Endometrium (tissue), 2 donors: ENCODE measurements around the gene MYH7B.

Experiments
- FAIRE-seq: peaks from 2 replicates; lab custom pipeline; 2012; peaks lifted over from hg19 to GRCh38; lab: Jason Lieb, UNC
- donor health status: control.
- donor health status: control.

The MYH7B gene

DNA sequence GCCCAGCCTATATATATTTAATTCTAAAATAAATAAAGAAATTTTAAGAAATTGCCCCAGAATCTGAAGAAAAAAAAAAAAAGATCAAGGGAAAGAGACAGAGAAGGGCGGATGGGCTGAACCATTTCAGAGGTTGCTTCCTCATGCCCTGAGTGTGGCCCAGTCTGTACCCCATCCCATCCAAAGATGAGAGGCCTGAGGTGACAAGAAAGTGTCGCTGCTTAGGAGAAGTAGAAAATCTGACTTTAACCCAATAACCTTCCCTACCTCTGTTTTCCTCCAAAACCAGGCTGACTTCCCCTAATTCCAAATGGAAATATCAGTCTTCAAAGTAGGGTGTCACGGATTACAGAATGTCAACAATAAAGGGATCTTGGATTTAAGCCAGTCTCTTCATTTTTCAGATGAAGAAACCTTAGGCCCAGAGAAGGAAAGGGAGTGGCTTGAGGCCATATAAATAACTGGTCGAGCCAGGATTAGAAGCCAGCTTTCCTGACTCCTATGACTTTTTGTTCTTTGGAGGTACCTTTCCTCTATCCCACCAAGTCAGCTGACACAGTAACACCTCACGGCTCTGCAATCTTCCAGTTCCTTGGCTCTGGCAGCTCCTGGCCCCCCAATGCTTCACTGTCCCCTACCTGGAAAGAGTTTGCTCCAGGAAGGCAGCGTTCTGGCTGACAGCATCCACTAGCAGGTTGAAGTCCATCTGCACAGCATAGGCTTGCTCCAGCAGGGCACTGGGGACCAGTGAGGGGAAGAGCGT, 10.2 kb upstream of the MYH7B start:
- no peak for FAIRE-seq

DNA sequence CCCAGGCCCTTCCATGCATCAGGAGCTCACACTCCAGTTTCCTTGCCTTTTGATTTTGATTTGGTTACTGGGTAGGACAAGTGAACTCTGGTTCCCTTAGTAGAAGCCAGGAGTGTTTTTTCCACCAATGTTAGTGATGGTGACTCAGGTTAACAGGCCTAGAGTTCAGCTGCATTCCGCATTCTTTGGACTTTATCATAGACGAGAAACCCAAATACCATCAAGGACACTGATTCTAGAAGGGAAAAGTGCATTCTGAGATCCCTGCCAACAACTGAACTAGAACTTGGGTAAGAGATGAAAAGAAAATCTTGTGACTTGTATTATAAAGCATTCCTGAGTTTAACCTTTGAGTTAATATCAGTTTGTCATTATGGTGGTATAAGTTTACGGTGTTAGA, 9.0 kb upstream of the MYH7B start:
- FAIRE-seq: no peak

DNA sequence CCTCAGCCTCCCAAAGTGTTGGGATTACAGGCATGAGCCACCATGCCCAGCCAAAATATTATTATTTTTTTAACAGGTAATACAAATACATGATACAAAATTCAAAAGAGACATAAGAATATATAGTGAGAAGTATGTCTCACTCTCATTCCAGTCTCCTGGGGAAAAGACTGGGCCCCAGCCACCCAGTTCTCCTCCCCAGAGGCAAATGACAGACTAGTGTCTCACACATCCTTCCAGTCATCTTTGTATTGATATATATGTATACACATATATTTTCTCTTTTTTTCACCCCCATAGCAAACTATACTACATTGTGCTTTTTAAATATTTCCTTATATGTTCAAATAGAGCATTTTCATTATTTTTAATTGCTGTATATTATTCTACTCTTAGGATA, 8.3 kb upstream of the MYH7B start:
- no peak for FAIRE-seq

DNA sequence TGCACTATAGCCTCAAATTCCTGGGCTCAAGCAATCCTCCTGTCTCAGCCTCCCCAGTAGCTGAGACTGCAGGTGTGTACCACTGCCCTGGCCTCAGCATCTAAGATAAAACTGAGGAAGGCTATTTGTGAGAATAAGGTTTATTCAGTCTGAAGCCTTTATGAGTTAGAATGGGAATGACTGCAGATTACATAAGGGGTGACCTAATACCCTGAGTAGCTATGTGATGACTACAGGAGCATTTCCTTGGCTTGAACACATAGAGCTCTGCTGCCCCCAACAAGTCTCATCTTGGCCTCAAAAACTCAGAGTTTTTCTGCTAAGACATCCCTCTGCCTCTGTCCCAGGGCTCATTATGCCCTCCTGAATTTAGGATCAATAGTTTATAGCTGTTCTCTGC, 7.6 kb upstream of the MYH7B start:
- no peak for FAIRE-seq

DNA sequence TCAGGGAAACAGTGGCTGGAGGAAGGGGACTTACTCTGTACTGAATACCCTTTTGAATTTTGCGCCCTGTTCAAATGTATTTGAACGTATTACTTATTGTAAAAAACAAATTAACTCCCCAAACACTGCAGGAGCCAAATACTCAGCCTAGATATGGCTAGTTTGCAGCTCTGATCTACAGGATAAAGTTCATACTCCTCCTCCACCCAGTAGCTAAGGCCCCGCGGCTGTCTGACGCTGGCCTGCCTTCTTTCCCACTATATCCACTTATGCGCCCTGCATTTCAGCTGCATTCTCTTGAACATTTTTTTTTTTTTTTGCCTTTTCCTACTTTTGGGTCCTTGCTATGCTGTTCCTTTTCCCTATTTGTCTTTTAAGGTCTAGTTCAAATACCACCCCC, 6.5 kb upstream of the MYH7B start:
- no peak for FAIRE-seq

DNA sequence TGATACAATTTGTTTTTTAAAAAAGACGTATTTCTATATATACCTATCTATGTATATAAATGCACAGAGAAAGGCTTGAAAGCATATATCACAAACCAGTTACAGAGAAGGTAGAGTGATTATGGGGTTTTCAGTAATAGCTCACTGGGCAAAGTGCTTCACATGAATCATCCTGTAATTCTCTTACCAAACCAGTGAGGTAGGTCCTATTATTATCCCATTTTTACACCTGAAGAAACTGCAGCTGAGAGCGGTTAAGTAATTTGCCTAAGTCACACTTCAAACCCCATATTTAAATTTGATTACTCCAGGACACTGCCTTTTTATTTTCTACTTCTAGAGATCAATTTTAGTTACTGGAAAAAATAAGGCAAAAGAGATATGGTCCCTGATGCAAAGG, 4.4 kb upstream of the MYH7B start:
- no peak for FAIRE-seq

DNA sequence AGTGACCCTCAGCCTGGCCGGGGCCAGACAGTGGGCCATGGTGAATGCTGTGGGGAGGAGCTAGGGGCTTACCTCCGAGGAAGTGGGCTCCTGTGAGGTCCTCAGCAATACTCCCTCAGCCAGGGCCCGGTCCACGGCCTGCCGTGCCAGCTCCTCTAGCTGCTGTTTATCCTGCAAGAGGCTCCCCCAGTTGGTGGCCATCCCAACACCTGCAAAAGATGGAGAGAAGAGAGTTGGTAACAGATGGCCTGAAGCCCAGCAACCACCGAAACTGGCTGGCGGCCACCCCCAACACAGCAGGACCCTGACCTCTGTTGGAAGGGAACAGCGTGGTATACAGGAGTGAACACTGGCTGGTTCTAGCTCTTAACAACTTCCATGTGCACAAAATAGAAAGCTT, 4.0 kb upstream of the MYH7B start:
- no peak for FAIRE-seq

DNA sequence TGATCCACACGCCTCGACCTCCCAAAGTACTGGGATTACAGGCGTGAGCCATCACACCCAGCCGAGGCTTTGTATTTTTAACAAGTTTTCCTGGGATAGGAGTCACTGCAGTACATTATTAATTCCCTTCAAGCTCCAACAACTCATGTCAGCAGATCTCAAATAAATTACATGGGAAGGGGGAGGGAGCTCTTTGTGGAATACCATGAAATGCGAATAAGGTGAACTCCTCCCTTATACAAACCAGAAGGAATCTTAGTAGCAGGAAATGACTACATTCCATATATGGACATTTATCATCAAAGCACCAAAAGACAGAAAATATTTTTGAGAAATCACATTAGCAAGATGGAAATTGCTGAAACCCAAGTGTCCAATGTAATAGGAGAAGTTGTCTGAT, 3.0 kb upstream of the MYH7B start:
- FAIRE-seq: no peak

DNA sequence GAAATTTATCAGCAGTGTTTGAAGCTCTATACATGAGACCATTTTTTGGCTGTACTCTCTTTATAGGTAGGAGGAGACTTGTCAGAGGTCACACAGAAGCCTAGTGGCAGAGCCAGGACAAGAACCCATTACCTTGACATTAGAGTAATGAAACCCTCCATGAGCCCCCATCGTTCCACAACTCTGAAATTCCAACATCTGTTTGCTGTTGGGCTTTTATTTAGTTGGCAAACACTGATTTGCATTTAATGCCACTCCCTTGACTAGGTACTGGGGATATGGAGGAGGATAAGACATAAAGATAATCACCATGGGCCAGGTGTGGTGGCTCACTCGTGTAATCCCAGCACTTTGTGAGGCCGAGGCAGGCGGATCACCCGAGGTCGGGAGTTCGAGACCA, 1.7 kb upstream of the MYH7B start:
- no peak for FAIRE-seq

DNA sequence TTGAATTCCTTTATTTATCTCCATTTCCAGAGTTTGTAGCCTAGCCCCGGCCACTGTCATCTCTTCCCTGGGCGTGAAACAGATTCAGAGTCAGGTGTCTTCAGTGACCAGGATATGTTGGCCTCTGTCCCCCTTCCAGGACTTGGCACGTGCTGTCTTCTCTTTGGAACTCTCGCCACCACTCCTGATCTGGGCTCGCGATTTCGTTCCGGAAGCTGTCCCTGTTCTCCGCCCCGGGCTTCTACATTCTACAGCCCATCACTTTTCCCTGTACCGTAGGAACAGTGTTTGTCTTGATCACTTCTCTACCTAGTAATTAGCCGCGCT, 801 bp upstream of the MYH7B start:
- no peak for FAIRE-seq

DNA sequence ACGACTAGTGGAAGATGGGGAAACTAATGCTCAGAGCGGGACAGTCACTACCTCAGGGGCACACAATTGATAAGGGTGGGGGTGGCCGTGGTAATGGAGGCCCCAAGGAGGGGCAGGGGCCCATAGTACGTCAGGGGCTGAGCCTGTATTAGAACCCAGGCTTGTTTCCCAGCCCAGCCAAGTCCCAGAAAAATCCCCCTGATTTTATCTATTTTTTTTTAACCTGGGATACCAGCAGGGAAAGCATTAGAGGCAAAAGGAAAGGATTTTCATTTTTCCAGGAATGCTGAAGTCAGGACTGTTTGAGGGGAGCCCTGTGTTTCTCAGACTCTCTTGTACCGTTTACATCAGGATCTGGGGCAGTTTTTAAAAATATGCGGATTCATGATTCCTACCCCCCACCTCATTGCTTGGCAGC, 382 bp downstream of the MYH7B start:
- FAIRE-seq: no peak

DNA sequence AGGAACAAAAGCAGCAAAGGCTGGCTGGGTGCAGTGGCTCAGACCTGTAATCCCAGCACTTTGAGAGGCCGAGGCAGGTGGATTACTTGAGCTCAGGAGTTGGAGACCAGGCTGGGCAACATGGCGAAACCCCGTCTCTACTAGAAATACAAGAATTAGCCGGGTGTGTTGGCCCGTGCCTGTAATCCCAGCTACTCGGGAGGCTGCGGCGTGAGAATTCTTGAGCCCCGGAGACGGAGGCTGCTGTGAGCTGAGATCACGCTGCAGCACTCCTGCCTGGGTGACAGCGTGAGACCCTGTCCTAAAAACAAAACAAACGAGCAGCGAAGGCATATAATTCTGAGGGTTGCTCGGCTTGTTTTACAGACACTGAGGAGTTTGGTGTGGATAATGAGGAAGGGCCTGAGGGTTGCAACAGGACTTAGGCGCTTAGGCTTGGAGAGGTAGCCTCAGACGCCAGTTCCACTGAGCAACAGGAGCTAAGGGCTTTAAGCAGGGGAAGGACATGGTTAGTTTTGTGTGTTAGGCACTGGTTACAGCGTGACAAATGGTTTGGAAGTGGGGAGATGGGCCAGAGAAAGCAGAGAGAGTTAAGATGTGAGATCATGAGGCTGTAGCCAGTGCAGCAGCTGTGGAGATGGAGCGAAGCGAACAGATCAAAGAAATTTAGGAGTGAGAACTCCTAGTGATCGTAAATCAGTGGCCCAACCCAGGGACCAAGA, 1.2 kb downstream of the MYH7B start:
- no peak for FAIRE-seq

DNA sequence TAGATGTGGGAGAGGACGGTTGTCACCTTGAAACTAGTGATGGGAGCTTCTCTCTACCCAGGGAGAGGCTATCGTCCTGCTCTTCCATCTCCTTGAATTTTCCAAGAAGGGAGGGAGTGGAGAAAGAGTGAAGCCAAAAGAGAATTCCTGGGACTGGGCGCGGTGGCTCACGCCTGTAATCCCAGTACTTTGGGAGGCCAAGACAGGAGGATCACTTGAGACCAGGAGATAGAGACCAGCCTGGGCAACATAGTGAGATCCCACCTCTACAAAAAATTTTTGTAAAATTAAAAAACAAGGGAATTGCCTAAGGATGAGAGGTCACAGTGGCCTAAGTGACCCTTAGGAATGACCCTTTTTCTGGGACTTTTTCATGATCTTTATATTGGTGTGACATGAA, 8.8 kb downstream of the MYH7B start:
- no peak for FAIRE-seq

DNA sequence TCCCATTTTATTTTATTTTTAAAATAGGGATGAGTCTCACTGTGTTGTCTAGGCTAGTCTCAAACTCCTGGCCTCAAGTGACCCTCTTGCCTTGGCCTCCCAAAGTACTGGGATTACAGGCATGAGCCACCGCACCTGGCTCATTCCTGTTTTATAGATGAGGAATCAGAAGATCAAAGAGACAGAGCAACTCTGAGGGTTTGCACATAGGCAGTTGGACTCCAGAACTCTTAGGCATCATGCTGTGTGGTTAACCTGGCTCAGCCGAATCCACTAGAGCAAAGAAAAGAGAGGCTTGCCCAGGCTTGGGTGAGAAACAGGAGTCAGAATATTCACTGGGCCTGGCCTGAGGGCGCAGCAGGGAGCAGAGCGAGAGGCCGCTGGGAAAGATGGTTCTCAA, 9.4 kb downstream of the MYH7B start:
- no peak for FAIRE-seq

DNA sequence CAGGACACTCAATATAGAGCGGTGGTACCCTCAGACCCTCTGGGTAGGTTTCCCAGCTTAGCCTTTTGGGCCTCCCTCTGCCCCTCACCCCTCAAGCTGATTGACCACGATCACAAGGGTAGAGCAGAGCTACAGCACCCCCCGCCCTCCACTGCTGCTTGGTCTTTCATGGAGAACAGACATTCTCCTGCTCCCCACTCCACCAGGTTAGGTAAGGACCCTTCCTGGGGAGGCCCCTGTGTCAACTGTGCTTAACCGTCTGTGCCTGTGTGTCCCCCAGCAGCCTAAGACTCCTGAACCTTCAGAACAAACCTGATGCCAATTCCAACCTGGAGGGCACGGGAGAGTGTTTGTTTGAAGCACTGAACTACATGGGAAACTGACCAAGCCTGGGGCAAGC, 11.8 kb downstream of the MYH7B start:
- FAIRE-seq: no peak

DNA sequence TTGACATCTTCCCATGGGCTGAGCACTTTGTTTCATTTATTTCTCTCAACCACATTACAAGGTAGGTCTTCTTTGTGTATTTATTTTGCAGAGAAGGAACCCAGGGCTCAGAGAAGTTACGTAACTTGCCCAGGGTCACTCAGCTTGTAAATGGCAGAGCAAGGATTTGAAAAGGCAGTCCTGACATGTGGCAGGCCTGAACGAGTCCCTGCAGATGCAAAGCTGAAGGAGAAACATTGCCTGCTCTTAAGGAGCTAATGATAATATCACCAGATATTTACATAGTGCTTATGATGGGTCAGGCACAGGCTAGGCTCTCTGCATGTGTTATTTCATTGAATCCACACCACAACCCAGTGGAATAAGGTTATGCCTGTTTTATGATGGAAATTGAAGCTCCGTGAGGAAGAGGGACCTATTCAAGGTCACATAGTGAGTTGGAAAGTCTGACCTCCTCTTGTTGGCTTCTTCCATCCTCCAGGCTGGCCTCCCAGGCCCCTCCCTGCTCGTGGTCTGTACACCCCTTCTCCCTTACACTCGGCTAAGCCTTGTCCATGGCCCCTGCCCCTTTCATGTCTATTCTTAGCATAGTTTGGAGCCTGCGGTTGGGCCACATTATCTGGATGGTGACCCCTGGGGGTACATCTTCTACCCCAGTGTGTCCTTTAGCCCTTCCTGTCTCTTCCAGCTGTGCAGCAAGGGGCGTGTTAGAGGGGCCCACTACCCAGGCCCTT, 12.5 kb downstream of the MYH7B start:
- FAIRE-seq: no peak

DNA sequence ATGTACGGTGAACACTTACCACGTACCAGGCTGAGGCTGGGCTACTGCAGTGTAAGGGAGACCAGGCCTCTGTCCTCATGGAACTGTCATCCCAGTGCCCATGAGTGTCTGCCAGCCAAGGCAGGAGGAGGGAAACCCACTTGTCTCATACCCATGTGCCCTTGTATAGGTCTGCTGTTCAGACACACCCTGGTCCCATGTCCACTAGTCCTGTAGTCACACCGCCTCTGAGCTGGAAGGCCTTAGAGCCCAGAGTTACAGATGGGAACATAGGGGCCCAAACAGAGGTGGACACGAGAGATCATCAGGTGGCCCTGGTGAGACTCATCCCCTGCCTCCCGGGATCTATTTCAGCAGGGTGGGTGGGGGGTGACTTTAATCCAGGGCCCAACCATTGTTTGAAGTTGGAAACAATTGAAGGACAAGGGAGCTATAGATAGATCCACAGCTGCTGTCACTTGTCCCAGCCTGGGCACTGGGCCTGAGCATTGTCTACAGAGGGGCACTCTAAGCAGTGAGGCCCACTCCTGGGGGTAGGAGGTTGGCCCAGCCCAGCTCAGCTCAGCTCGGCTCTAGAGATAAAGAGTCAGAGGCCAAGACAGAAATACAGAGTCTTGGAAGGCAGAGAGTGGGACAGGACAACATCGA, 14.6 kb downstream of the MYH7B start:
- FAIRE-seq: no peak

DNA sequence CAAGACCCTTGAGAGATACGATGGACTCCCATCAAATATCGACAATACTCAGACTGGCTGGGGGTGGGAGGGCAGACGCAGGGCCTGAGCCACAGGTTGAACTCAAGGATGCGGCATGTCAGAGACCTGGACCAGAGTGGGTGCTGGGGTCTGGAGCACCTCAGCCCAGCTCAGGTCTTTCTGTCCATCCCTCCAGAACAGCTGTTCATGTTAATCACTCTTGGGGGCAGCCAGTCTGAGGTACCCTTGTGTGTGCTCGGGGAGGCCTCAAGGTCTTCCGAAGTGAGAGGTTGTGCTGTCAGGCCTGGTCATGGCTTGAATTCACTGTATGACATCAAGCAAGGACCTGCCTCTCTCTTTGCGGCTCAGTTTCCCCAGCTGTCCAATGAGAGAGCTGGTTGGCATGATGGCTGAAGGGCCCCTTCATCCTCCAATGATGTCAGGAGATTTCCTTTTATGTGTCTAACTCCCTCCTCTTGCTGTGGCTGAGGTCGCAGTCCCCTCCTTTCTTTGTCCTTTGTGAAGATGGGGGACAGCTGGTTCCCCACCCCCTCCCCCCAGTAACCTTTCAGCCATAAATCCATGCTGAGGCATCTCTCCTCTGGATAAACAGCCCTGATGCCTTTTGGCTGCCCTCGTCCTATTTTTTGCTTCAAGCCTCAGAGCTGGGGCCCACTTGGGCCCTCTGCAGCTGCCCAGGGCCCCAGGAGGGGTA, 15.3 kb downstream of the MYH7B start:
- FAIRE-seq: no peak

DNA sequence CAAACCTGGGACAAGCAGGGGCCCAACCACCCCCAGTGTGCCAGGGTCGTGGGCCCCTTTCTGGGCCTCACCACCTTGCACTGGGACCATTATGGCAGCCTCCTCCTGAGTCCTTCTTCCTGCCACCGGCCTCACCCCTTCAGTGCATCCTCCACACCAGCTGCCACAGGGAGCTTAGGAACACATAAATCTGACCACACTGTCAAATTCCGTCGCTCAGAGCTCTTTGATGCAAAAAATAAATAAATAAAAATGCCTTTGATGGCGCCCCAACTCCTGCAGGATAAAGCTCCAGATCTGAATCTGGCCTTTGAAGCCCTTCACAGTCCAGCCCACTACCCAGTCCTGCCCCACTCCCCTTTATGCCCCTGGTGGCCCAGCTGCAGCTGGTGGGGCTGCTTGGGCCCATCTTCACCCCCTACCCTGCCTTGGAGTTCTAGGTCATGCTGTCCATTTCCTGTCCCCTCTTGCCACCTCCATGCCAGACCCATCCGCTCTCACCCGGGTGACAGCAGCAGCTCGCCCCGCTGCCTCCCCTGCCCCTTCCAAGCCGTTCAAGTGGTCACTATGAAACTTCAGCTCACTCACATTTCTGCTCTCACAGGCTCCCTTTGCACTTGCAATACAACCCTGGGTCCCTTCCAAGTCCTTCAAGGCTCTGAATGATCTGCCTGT, 16.0 kb downstream of the MYH7B start:
- no peak for FAIRE-seq

DNA sequence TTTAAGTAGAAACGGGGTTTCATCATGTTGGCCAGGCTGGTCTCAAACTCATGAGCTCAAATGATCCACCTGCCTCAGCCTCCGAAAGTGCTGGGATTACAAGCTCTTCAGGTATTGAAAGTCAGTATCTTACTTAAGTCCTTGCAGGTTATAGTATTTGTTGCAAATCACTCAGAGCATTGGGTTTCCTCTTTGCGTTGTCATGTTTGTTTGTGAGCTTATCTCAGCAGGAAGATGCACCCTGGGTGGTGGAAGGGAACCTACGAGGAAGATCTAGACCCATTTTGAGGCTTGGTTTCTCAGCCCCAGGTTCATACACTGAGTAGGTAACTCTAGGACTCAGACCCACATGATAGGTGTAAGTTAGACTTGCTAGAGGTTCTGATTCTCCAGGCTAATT, 18.6 kb downstream of the MYH7B start:
- no peak for FAIRE-seq

DNA sequence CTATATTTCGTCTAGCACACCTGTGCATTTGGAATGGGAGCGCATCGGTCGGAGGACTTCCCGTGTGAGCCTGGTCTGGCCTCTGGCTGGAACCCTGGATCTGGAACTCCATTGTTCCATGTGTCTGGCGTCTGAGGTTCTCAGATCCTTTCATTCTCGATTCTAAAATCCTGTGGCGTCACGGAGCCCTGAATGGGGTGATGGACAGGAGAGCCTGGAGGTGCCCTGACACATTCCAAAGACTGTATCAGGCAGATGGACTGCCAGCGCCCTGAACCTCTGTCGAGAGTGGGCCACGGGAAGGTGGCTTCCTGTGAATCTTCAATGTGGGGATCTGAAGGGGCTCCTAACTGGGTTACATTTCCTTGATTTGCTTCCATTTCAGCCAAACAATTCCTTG, 20.6 kb downstream of the MYH7B start:
- FAIRE-seq: no peak
